Pancreas (tissue), 10 donors: Measurements from ENCODE around the gene DOCK1. TPM values are rescaled to one million over a fixed set of nuclear protein-coding genes. Genes with fewer than 3 reads are reported as not detected.

ENCODE experiments used
- ATAC-seq, 4 donors: fragments of 200-7000 bp; cut with Tn5 transposase; one replicate each; pipeline versions ENCODE4 v1.8.0 to v1.9.1; 2020; ENCODE audit warnings: mild to moderate bottlenecking in 4 of 4, moderate library complexity in 4 of 4
- DNase-seq, 6 donors: peaks; one replicate each; pipeline ENCODE4 v3.0.0-alpha.2; 2020
- FAIRE-seq: peaks from 2 replicates; lab custom pipeline; 2012; peaks lifted over from hg19 to GRCh38; lab: Jason Lieb, UNC
- H3K27ac ChIP-seq, 4 donors: fragments of 200-600 bp; sonication (generic); 1 replicate in 3 of 4; 2 replicates in 1 of 4; pipeline versions ENCODE4 v1.5.0 to v1.8.0; 2020
- H3K27me3 ChIP-seq, 4 donors: fragments of 200-600 bp; one replicate each; pipeline ENCODE4 v1.8.0; 2021
- H3K36me3 ChIP-seq, 3 donors: fragments of 200-600 bp; sonication (generic) in 1 of 3; one replicate each; pipeline versions ENCODE4 v1.5.0 to v1.8.0; 2020 to 2021
- H3K4me1 ChIP-seq, 3 donors: fragments of 200-600 bp; one replicate each; pipeline ENCODE4 v1.8.0; 2021
- H3K4me3 ChIP-seq, 4 donors: fragments of 200-600 bp; sonication (generic) in 2 of 4; one replicate each; pipeline versions ENCODE4 v1.5.0 to v1.8.0; 2020 to 2021
- H3K9me3 ChIP-seq, 4 donors: fragments of 200-600 bp; one replicate each; pipeline ENCODE4 v1.8.0; 2021
- WGBS, 2 donors: extraction: QIAGEN DNeasy Blood & Tissue Kit; methylation state at CpG; one replicate each; pipeline ENCODE4 v1.1.7; 2013; 5-methylcytosine and 5-hydroxymethylcytosine counted together
- intact Hi-C, 3 donors: fragments of 100-400 bp; cut with DNase I; formaldehyde crosslinking; loops; one replicate each; pipeline versions ENCODE4 v1.11.1 to v1.14.2; 2022
- polyA plus RNA-seq, 2 donors: library from polyadenylated mRNA; stranded (reverse); fragments of 200-250 nt; gene quantifications; one replicate each; pipeline ENCODE4 v1.2.3, GENCODE V29; 2013
- total RNA-seq, 6 donors: library from RNA; stranded (reverse); fragmentation: NEBNext Ultra II Directional in 4 of 6; extraction: Animal tissue kit (Norgen Biotek cat#: 25700) in 4 of 6; gene quantifications; one replicate each; pipeline versions ENCODE4 v1.2.1 to v1.2.4, GENCODE V29; 2021 to 2023
- TF ChIP-seq, protein P1 (sequence below), 4 donors: fragments of 200-600 bp; sonication (generic) in 3 of 4; IDR thresholded peaks; one replicate each; pipeline versions ENCODE4 v1.5.0 to v1.8.0; 2021; ENCODE audit warnings: antibody characterized with exemption in 4 of 4
- donor health status: healthy with polysubstance abuse.
- donor health status: DM: no; HTN: no; CAD: no; lungs with moderate emphysema.
- donor health status: DM: no; HTN: no; CAD: no.
- donor health status: control.
- donor health status: control.
- donor health status: Bipolar disorder and iron deficiency.
- donor health status: DM: yes; HTN: yes; CAD: no.
- donor health status: DM: no; HTN: no; CAD: no.
- donor health status: DM: no; HTN: no; CAD: no.
- donor health status: DM: yes; HTN: yes; CAD: no.

DOCK1 gene
- total and polyA plus RNA-seq, 8 donors: 12.1 to 38.6 (median 24.2) TPM

GRCh38 chr10:127450644-127451043 is 545.4 kb downstream of the DOCK1 start:
- DNase-seq: no peak

GRCh38 chr10:127451628-127452027 is 546.4 kb downstream of the DOCK1 start:
- Histone ChIP-seq H3K27me3 (no peaks in the 10 kb centered on the region), H3K36me3 (peaks cover 0 to 10% (median 0%) of the 10 kb centered on the region in 3 donors), H3K27ac (no peak overlapping the region), H3K9me3 (no peaks in the 10 kb centered on the region), H3K4me3 (no peak overlapping the region), H3K4me1 (no peaks in the 10 kb centered on the region)
- ATAC-seq (no peak), DNase-seq (no peak), FAIRE-seq (no peak)
- 92% methylated on average over 4 of the region's 4 CpGs for WGBS, 2 donors
- intact Hi-C loops: no loop called here
- TF ChIP-seq, protein P1, sequence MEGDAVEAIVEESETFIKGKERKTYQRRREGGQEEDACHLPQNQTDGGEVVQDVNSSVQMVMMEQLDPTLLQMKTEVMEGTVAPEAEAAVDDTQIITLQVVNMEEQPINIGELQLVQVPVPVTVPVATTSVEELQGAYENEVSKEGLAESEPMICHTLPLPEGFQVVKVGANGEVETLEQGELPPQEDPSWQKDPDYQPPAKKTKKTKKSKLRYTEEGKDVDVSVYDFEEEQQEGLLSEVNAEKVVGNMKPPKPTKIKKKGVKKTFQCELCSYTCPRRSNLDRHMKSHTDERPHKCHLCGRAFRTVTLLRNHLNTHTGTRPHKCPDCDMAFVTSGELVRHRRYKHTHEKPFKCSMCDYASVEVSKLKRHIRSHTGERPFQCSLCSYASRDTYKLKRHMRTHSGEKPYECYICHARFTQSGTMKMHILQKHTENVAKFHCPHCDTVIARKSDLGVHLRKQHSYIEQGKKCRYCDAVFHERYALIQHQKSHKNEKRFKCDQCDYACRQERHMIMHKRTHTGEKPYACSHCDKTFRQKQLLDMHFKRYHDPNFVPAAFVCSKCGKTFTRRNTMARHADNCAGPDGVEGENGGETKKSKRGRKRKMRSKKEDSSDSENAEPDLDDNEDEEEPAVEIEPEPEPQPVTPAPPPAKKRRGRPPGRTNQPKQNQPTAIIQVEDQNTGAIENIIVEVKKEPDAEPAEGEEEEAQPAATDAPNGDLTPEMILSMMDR (IDR thresholded peaks at IDR 0.05): no peak

More at GRCh38 chr10:127450644-127451043, 545.4 kb downstream of the DOCK1 start:
- peaks cover 0 to 10% (median 0%) of the 10 kb centered on the region in 3 donors for H3K36me3 ChIP-seq
- FAIRE-seq: no peak
- TF ChIP-seq, protein P1 (IDR thresholded peaks at IDR 0.05): no peak
- no peaks in the 10 kb centered on the region for H3K4me1 ChIP-seq
- ATAC-seq: no peak
- 62 to 67% methylated on average over 4 of the region's 4 CpGs for WGBS, 2 donors
- intact Hi-C loops: no loop called here
- H3K27me3 ChIP-seq: no peaks in the 10 kb centered on the region
- no peak overlapping the region for H3K4me3 ChIP-seq
- no peak overlapping the region for H3K27ac ChIP-seq
- no peaks in the 10 kb centered on the region for H3K9me3 ChIP-seq

GRCh38 chr10:127452568-127452967 is 547.3 kb downstream of the DOCK1 start:
- Histone ChIP-seq H3K27ac (no peak overlapping the region), H3K36me3 (peaks cover 0 to 8% (median 0%) of the 10 kb centered on the region in 3 donors), H3K4me1 (no peaks in the 10 kb centered on the region), H3K9me3 (no peaks in the 10 kb centered on the region), H3K4me3 (no peak overlapping the region), H3K27me3 (no peaks in the 10 kb centered on the region)
- DNase-seq: no peak
- no peak for FAIRE-seq
- intact Hi-C loops: no loop called here
- 75 to 78% methylated on average over 3 of the region's 3 CpGs for WGBS, 2 donors
- TF ChIP-seq, protein P1 (IDR thresholded peaks at IDR 0.05): no peak
- ATAC-seq: no peak

DNA sequence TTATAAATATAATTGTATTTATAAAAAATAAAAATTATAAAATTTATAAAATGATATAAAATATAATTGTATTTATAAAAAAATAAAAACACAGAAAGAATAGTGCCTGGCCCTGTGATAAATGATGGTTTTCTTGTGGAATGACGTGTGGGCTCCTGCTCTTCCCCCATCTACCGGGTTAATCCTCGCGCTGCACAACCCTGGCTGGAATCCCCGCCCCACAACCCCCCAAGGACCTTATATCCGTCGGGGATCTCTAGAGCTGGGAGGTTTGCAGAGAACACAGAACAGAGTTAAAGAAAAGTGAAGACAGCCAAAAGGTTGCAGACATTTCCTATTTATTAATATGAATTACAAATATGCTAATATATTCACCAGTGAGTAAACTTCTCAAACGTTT is 548.5 kb downstream of the DOCK1 start:
- intact Hi-C loops: no loop called here
- no peaks in the 10 kb centered on the region for H3K9me3 ChIP-seq

GRCh38 chr10:127456122-127456521 is 550.9 kb downstream of the DOCK1 start:
- WGBS, 2 donors: 83 to 86% methylated on average over 9 of the region's 9 CpGs
- no peak for ATAC-seq
- no peak for FAIRE-seq

More for the DNA sequence above, 548.5 kb downstream of the DOCK1 start:
- H3K27ac ChIP-seq: no peak overlapping the region
- FAIRE-seq (no peak), DNase-seq (no peak), ATAC-seq (no peak)
- no peak overlapping the region for H3K4me3 ChIP-seq
- no peaks in the 10 kb centered on the region for H3K27me3 ChIP-seq
- H3K4me1 ChIP-seq: no peaks in the 10 kb centered on the region
- TF ChIP-seq, protein P1 (IDR thresholded peaks at IDR 0.05): no peak
- 86 to 90% methylated on average over 8 of the region's 8 CpGs for WGBS, 2 donors
- H3K36me3 ChIP-seq: no peaks in the 10 kb centered on the region

More at GRCh38 chr10:127456122-127456521, 550.9 kb downstream of the DOCK1 start:
- Histone ChIP-seq H3K27me3 (no peaks in the 10 kb centered on the region), H3K9me3 (no peaks in the 10 kb centered on the region), H3K4me3 (no peak overlapping the region), H3K36me3 (no peaks in the 10 kb centered on the region), H3K4me1 (no peaks in the 10 kb centered on the region), H3K27ac (no peak overlapping the region)
- intact Hi-C loops: no loop called here
- TF ChIP-seq, protein P1 (IDR thresholded peaks at IDR 0.05): no peak
- no peak for DNase-seq
